Activated CD8-positive, alpha-beta memory T cell treated with anti-CD3 and anti-CD28 coated beads for 36 hours (primary cell): ENCODE data around the gene FIGLA. TPM values are rescaled to one million over a fixed set of nuclear protein-coding genes. Genes with fewer than 3 reads are reported as not detected.
"Not testable (repeated sequence)": the region's sequence is repeated elsewhere in the genome, so short reads cannot be mapped to it uniquely, and the experiment has no call there.

Experiments used
- CTCF ChIA-PET: fragments of 350-600 bp; sonication (Branson Sonifier 250); formaldehyde crosslinking; loops from one replicate; lab custom pipeline; 2021; ENCODE audit warnings: antibody characterized with exemption; lab: Charles Lee
- POLR2A ChIA-PET: fragments of 350-600 bp; sonication (Branson Sonifier 250); formaldehyde crosslinking; loops from one replicate; lab custom pipeline; 2021; ENCODE audit warnings: antibody characterized with exemption; lab: Charles Lee
- total RNA-seq, 2 experiments: library from RNA; stranded (reverse); gene quantifications; one replicate each; pipeline ENCODE4 v1.2.3, GENCODE V29; 2021

FIGLA gene
- total RNA-seq, 2 experiments from 2014 or later = not detected

DNA sequence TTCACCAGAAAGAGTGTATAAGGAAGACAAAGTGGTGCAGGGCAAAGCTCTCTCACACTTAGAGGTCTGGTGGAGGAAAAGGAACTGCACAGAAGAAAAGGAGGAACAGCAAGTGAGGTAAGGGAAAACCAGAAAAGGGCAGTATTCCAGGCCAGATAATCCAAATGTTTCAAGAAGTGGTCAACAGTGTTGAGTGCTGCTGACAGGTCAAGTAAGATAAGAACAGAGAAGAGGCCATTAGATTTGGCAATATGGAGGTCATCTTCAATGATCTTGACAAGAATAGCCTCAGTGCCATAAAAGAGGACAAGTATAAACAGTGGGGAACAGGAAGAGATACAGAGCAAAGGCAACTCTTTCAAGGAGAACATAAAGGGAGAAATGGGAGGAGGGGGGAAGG is 37.4 kb downstream of the FIGLA start:
- ChIA-PET POLR2A (no interaction called here), CTCF (no interaction called here)

DNA sequence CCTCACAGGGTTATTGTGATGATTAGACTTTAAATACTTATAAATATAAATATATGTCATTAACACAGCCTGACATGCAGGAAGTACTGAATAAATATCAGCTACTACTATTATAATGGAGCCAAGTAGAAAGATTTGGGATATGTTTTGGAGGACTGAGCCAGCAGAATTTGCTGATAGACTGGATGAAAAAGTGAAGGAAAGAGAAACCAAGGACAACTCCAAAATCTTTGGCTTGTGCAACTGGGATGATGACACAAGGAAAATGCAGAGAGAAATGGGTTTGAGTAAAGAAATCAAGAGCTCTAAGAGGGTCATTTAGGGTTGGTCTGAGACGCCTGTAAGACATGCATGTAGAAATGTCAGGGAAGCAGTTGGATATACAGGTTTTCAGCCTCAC is 38.0 kb downstream of the FIGLA start:
- ChIA-PET CTCF (no interaction called here), POLR2A (no interaction called here)

GRCh38 chr2:70751881-70752280 is 38.6 kb downstream of the FIGLA start:
- ChIA-PET POLR2A (no interaction called here), CTCF (no interaction called here)

GRCh38 chr2:70750320-70750719 is 40.1 kb downstream of the FIGLA start:
- CTCF ChIA-PET = no interaction called here
- POLR2A ChIA-PET = no interaction called here

GRCh38 chr2:70748002-70748784 is 42.2 kb downstream of the FIGLA start:
- ChIA-PET POLR2A (no interaction called here), CTCF (no interaction called here)

DNA sequence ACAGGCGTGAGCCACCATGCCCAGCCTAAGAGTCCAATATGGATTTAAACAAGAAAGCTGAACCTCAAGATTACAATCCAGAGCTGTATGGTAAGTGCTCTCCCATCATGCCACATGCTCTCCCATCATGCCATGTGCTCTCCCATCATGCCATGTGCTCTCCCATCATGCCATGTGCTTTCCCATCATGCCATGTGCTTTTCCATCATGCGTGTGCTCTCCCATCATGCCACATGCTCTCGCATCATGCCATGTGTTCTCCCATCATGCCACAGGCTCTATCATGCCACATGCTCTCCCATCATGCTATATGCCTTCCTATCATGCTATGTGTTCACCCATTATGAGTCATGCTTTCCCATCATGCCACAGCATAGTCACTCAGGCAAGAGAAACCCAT is 43.2 kb downstream of the FIGLA start:
- POLR2A ChIA-PET = no interaction called here
- CTCF ChIA-PET = no interaction called here

DNA sequence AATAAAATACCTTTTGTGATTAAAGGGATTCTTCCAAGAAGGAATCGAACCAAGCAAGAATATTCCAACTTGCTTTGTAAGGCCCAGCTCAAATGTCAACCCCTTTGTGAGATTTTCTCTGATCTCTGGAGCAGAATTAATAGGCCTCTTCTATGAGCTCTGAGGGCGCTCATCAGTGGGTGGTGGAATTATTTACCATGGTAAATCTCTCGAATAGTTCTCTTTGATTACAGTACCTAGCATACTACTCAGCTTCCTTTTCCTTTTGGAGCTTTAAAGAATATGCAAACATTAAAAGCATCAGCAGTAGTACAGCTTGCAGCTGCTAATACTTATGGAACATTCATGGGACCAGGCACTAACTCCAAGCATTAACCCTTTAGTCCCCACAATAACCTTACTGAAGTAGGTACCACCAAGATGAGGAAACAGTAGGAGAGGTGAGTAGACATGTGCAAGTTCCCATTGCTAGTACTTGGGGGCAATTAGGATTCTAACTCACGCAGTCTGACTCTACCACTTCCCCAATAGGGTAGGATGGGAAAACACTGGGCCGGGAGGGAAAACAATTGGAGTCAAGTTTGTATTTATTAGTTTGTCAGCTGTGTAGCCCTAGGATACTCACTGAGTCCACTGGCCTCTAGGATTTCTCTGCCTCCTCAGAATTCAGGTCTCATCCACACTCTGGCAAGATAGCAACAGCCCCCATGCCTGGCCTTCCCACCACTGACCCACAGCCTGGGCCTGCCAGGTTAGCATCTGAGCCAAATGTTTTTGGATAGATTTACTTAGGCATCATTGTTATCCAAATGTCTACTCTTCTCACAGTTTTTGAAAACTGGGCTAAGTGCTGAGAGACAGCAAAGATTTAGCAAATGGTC is 44.1 kb downstream of the FIGLA start:
- POLR2A ChIA-PET = no interaction called here
- CTCF ChIA-PET = no interaction called here

GRCh38 chr2:70745276-70745825 is 45.1 kb downstream of the FIGLA start:
- CTCF ChIA-PET = interaction anchor here (0.6 kb wide), 1 partner anchor 126 kb away, joined by 4 read pairs; no protein-coding TSS in a partner anchor

GRCh38 chr2:70744397-70744796 is 46.0 kb downstream of the FIGLA start:
- CTCF ChIA-PET = no interaction called here
- POLR2A ChIA-PET = no interaction called here

More at GRCh38 chr2:70745276-70745825, 45.1 kb downstream of the FIGLA start:
- POLR2A ChIA-PET = no interaction called here

DNA sequence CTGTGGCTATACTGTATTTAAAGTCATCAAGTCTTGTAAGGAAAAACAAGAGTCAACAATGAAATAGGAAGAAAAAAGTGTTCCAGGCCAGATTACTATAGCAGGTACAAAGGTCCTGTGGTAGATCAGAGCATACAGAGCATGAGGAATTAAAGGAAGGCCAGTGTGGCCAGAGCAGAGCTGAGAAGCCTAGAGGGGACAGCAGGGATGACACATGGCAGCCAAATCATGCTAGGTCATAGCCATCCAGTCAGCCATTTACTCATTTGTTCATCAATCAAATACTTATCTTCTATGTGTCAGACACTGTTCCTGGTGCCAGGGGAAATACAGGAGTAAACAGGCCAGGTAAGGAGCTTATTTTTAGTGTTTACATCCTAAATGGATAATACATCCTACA is 46.8 kb downstream of the FIGLA start:
- ChIA-PET POLR2A (no interaction called here), CTCF (no interaction called here)

DNA sequence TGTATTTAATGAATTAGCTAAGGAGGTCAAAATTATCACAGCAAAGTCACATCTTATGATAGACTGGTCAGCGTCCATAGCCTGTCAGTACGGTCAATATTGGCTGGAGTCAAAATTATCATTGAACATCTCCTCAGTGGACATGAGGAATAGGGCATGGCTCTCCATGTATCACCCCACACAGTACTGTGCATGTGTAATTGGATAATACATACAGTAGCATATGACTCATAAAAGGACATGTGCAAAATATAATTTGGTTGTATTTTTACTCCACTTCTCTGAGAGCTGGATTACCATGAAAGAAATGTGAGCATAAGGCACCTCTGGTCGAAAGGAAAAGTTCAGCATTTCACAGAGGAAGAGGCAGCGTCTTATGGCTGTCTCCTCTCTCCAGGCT is 47.4 kb downstream of the FIGLA start:
- ChIA-PET CTCF (no interaction called here), POLR2A (no interaction called here)

DNA sequence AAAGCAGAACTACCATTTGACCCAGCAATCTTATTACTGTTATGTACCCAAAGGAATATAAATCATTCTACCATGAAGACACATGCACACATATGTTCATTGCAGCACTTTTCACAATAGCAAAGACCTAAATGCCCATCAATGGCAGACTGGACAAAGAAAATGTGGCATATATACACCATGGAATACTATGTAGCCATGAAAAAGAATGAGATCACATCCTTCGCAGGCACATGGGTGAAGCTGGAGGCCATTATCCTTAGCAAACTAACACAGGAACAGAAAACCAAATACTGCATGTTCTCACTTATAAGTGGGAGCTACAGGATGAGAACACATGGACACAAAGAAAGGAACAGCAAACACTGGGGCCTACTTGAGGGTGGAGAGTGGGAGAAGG is 51.0 kb downstream of the FIGLA start:
- POLR2A ChIA-PET, CTCF ChIA-PET: not testable (repeated sequence)

DNA sequence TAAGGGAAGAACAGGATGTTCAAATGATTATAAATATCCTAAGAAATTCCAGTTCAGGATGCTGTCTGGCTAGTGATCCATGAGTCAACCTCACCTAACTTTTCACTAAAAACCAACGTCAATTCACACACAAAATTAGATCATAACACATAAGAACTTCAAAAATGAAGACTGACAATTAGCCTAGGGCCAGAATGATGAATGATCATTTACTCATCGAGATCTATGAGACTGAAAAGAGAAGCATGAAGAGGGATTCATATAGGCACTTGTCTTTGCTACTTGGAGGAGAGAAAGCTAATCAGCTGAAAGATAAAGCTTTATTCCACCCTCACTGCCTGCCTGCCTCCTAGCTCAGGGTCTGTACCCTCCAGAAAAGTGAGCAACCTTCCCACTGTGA is 52.3 kb downstream of the FIGLA start:
- POLR2A ChIA-PET = no interaction called here
- CTCF ChIA-PET = no interaction called here

- POLR2A ChIA-PET = no interaction called here
- CTCF ChIA-PET = no interaction called here
Observed at GRCh38 chr2:70735071-70735470, 55.4 kb downstream of the FIGLA start.

DNA sequence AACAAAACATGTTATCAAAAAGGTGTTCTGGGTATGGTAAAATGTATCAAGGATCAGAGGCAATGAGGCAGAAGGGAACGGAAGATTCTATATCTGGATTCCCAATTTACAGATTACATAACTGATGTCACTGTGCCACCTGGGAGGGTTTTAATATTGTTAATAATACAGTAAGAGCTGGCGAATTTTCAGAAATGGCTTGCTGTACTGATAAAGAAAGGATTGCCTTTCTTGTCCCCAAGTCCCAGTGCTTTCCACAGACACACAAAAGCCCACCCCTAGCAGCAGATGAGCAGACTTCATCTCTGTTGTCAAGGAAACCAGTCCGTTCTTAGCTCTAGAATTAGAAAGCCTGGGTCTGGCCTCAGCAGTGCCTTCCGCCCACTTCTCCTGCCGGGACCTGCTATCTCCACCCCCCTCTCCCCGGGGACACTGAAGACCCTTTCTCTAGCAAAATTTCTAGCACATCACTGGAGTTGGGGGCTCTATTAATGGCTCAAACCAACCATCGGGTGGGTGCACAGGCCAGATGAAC is 56.7 kb downstream of the FIGLA start:
- POLR2A ChIA-PET = no interaction called here
- CTCF ChIA-PET = interaction anchor here (0.5 kb wide), 1 partner anchor 430 kb away, joined by 3 read pairs; no protein-coding TSS in a partner anchor

GRCh38 chr2:70732766-70733645 is 57.4 kb downstream of the FIGLA start:
- CTCF ChIA-PET = interaction anchor here (0.5 kb wide), 1 partner anchor 429 kb away, joined by 3 read pairs; no protein-coding TSS in a partner anchor
- POLR2A ChIA-PET = no interaction called here

GRCh38 chr2:70730730-70731129 is 59.7 kb downstream of the FIGLA start:
- ChIA-PET POLR2A (no interaction called here), CTCF (no interaction called here)

- ChIA-PET CTCF (no interaction called here), POLR2A (no interaction called here)
Observed at GRCh38 chr2:70729647-70730046, 60.8 kb downstream of the FIGLA start.

DNA sequence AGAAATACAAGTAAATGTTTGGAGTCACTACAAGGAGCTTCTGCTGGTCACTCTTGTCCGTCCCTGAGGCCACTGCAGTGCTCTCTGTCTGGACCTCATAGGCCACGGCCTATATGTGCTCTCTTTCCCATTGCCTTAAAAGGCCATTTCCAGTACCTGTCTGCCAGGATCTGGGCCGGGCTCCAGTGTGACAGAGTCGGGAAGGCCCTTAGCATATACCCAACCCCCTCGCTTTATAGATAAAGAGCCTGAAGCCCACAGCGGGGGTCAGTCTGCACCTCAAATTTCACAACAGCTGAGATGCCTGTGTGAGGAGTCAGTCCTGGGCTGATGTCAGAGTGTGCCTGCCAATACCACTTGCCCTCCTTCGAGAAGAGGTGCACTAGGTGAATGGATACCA is 62.3 kb downstream of the FIGLA start:
- ChIA-PET POLR2A (no interaction called here), CTCF (no interaction called here)
